HG03558 (cell line): ENCODE results near the gene PPM1L.

Experiments
- ATAC-seq: cut with Tn5 transposase; IDR thresholded peaks from one replicate; pipeline ENCODE4 v1.9.1; 2021; ENCODE audit warnings: moderate number of reproducible peaks; ENCODE audit not compliant: unreplicated experiment; ENCODE audit errors: extremely low read depth

The PPM1L gene

GRCh38 chr3:160758929-160759577 is 3.0 kb downstream of the PPM1L start:
- no peak for ATAC-seq

GRCh38 chr3:160763073-160763472 is 7.0 kb downstream of the PPM1L start:
- no peak for ATAC-seq

GRCh38 chr3:160765211-160765610 is 9.2 kb downstream of the PPM1L start:
- ATAC-seq, result no peak

GRCh38 chr3:160768031-160768430 is 12.0 kb downstream of the PPM1L start:
- no peak for ATAC-seq

GRCh38 chr3:160768918-160769317 is 12.9 kb downstream of the PPM1L start:
- ATAC-seq, result no peak

GRCh38 chr3:160771811-160772459 is 15.9 kb downstream of the PPM1L start:
- no peak for ATAC-seq

- no peak for ATAC-seq
These were observed 17.7 kb downstream of the PPM1L start for GRCh38 chr3:160773722-160774121.

- no peak for ATAC-seq
These were observed 18.1 kb downstream of the PPM1L start for GRCh38 chr3:160774172-160774571.

- ATAC-seq, result no peak
These were observed 22.4 kb downstream of the PPM1L start for GRCh38 chr3:160778480-160778879.

GRCh38 chr3:160779040-160779439 is 23.0 kb downstream of the PPM1L start:
- no peak for ATAC-seq

GRCh38 chr3:160780245-160780644 is 24.2 kb downstream of the PPM1L start:
- ATAC-seq, result no peak

- ATAC-seq, result no peak
These were observed 25.4 kb downstream of the PPM1L start for GRCh38 chr3:160781402-160781801.

- ATAC-seq, result no peak
These were observed 25.8 kb downstream of the PPM1L start for GRCh38 chr3:160781863-160782262.

- no peak for ATAC-seq
These were observed 28.8 kb downstream of the PPM1L start for GRCh38 chr3:160784853-160785252.

- no peak for ATAC-seq
These were observed 34.7 kb downstream of the PPM1L start for GRCh38 chr3:160790726-160791125.

GRCh38 chr3:160792540-160792939 is 36.5 kb downstream of the PPM1L start:
- no peak for ATAC-seq

GRCh38 chr3:160793722-160794252 is 37.8 kb downstream of the PPM1L start:
- no peak for ATAC-seq

GRCh38 chr3:160796089-160796812 is 40.2 kb downstream of the PPM1L start:
- ATAC-seq, result no peak

GRCh38 chr3:160796813-160797164 is 40.8 kb downstream of the PPM1L start:
- no peak for ATAC-seq

- ATAC-seq, result no peak
These were observed 41.3 kb downstream of the PPM1L start for GRCh38 chr3:160797356-160797755.

- peak; percentile 67 for ATAC-seq
These were observed 45.5 kb downstream of the PPM1L start for GRCh38 chr3:160801386-160802118.
